Upper lobe of left lung (tissue), 4 donors: Measurements from ENCODE around the gene VCP.

Experiments used
- EP300 ChIP-seq, 4 donors: sonication (generic); formaldehyde crosslinking; IDR thresholded peaks; one replicate each; pipeline ENCODE4 v1.5.1; 2017; ENCODE audit warnings: antibody characterized with exemption in 4 of 4, control low read depth in 2 of 4
- POLR2A ChIP-seq, 4 donors: fragments of 450-650 bp; IDR thresholded peaks; one replicate each; pipeline ENCODE4 v1.5.1; 2016 to 2017; ENCODE audit warnings: antibody characterized with exemption in 4 of 4, mild to moderate bottlenecking in 2 of 4
- POLR2AphosphoS5 ChIP-seq, 2 donors: sonication (generic); formaldehyde crosslinking; IDR thresholded peaks; one replicate each; pipeline ENCODE4 v1.5.1; 2017; ENCODE audit warnings: antibody characterized with exemption in 2 of 2
- TF ChIP-seq, protein P1 (sequence below), 6 experiments: fragments of 450-650 bp in 4 of 6; fragments of 200-600 bp in 2 of 6; sonication (generic) in 2 of 6; IDR thresholded peaks; one replicate each; pipeline ENCODE4 v1.5.1; 2016 to 2019; ENCODE audit warnings: antibody characterized with exemption in 6 of 6

DNA sequence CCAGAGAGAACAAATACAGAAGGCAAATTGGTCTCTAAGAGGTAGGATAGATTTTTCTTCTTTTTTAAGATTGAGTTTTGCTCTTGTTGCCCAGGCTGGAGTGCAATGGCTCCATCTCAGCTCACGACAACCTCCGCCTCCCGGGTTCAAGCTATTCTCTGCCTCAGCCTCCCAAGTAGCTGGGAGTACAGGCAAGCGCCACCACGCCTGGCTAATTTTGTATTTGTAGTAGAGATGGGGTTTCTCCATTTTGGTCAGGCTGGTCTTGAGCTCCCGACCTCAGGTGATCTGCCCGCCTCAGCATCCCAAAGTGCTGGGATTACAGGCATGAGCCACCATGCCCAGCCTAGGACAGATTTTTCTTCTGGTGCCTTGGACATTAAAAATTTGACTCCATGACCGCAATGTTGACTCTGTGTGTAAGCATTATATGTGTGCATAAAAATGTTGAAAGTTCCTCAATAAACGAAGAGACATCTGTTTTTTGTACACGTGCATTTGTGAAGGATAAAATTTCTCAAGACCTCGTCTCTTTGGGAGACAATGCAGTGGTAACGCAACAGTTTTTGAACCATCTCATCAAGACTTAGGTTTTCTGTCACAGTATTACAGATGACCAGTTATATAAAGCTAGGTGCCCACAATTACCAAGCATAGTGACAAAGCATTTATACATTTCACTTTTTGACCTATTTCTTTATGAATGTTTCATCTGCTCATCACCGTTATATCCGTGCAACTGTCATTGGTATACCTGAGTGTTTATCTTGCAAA, 17.4 kb downstream of the VCP start:
- TF ChIP-seq, protein P1, sequence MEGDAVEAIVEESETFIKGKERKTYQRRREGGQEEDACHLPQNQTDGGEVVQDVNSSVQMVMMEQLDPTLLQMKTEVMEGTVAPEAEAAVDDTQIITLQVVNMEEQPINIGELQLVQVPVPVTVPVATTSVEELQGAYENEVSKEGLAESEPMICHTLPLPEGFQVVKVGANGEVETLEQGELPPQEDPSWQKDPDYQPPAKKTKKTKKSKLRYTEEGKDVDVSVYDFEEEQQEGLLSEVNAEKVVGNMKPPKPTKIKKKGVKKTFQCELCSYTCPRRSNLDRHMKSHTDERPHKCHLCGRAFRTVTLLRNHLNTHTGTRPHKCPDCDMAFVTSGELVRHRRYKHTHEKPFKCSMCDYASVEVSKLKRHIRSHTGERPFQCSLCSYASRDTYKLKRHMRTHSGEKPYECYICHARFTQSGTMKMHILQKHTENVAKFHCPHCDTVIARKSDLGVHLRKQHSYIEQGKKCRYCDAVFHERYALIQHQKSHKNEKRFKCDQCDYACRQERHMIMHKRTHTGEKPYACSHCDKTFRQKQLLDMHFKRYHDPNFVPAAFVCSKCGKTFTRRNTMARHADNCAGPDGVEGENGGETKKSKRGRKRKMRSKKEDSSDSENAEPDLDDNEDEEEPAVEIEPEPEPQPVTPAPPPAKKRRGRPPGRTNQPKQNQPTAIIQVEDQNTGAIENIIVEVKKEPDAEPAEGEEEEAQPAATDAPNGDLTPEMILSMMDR (IDR thresholded peaks at IDR 0.05): no peak
- TF ChIP-seq EP300 (IDR thresholded peaks at IDR 0.05) (no peak), POLR2A (IDR thresholded peaks at IDR 0.05) (no peak), POLR2AphosphoS5 (IDR thresholded peaks at IDR 0.05) (no peak)
